Measurements from ENCODE around the gene MTCL1.

Gene MTCL1

GRCh38 chr18:8842506-8842905 lies 137.2 kb downstream of the MTCL1 start:
- DNase-seq: no peak

GRCh38 chr18:8843005-8843404 lies 137.6 kb downstream of the MTCL1 start:
- DNase-seq: no peak

GRCh38 chr18:8844721-8845148 lies 139.4 kb downstream of the MTCL1 start:
- DNase-seq: no peak

- DNase-seq: no peak
Observed at GRCh38 chr18:8845506-8845905, 140.2 kb downstream of the MTCL1 start.

- no peak for DNase-seq
Observed at GRCh38 chr18:8847066-8847755, 141.9 kb downstream of the MTCL1 start.

- no peak for DNase-seq
Observed at GRCh38 chr18:8847900-8848299, 142.5 kb downstream of the MTCL1 start.

- no peak for DNase-seq
Observed at GRCh38 chr18:8848541-8848940, 143.2 kb downstream of the MTCL1 start.

GRCh38 chr18:8849696-8850095 lies 144.3 kb downstream of the MTCL1 start:
- DNase-seq: no peak

GRCh38 chr18:8851659-8852058 lies 146.3 kb downstream of the MTCL1 start:
- no peak for DNase-seq

GRCh38 chr18:8854550-8854949 lies 149.2 kb downstream of the MTCL1 start:
- no peak for DNase-seq

- no peak for DNase-seq
Observed at GRCh38 chr18:8854962-8855361, 149.6 kb downstream of the MTCL1 start.

- no peak for DNase-seq
Observed at GRCh38 chr18:8856212-8856611, 150.9 kb downstream of the MTCL1 start.

- no peak for DNase-seq
Observed at GRCh38 chr18:8856769-8857393, 151.5 kb downstream of the MTCL1 start.

- DNase-seq: no peak
Observed at GRCh38 chr18:8857806-8858205, 152.4 kb downstream of the MTCL1 start.

- peak; percentile 31 for DNase-seq
Observed at GRCh38 chr18:8858888-8859511, 153.6 kb downstream of the MTCL1 start.

GRCh38 chr18:8860845-8861642 lies 155.7 kb downstream of the MTCL1 start:
- no peak for DNase-seq

- no peak for DNase-seq
Observed at GRCh38 chr18:8863427-8863826, 158.1 kb downstream of the MTCL1 start.

GRCh38 chr18:8865934-8866333 lies 160.6 kb downstream of the MTCL1 start:
- DNase-seq: peak; percentile 37

GRCh38 chr18:8866679-8867078 lies 161.3 kb downstream of the MTCL1 start:
- DNase-seq: no peak

- DNase-seq: no peak
Observed at GRCh38 chr18:8868276-8868675, 162.9 kb downstream of the MTCL1 start.

GRCh38 chr18:8868779-8869415 lies 163.5 kb downstream of the MTCL1 start:
- DNase-seq: no peak

- DNase-seq: no peak
Observed at GRCh38 chr18:8869696-8870095, 164.3 kb downstream of the MTCL1 start.

- no peak for DNase-seq
Observed at GRCh38 chr18:8870528-8870927, 165.2 kb downstream of the MTCL1 start.

All from hematopoietic multipotent progenitor cell treated with erythropoietin and hydrocortisone succinate and interleukin-3 and kit ligand, for 6 days (in vitro differentiated cells).